ENCODE data around the gene OR5C1.
"Not testable (repeated sequence)": the region's sequence is repeated elsewhere in the genome, so short reads cannot be mapped to it uniquely, and the experiment has no call there.

The OR5C1 gene

DNA sequence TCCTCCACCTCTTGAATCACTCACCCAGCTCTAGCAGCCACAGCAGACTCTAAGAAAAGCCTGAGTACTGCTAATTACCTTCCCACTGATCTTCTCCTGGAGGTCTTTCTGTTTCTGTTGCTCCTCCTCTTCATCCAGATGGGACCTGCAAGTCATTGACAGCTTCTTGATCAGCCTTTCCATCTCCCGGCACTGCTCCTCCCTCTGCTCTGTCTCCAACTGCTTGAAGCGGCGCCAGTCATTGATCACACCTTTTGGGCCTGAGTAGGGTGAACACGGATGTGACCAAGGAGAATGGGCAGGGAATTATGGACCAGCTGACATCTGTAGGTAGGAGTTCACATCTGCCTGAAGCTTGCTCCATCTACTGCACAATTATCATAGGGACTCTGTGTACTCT, 34.2 kb downstream of the OR5C1 start:
- H3K4me3 ChIP-seq (ENCODE audit: low read length): no peak overlapping the region
- H3K9me3 ChIP-seq (ENCODE audit: control insufficient read depth, insufficient read depth, low read length): no peaks in the 10 kb centered on the region
- peaks cover 42% of the 10 kb centered on the region for H3K79me2 ChIP-seq (ENCODE audit: control insufficient read depth, low read length)
- H3K27ac ChIP-seq (ENCODE audit: low read depth, low read length): no peak overlapping the region
- no peaks in the 10 kb centered on the region for H3K27me3 ChIP-seq (ENCODE audit: control insufficient read depth, low read length)
- H3K36me3 ChIP-seq (ENCODE audit: control insufficient read depth, low read length): peaks cover 76% of the 10 kb centered on the region
- 0 out of 2 replicates have a peak, but pooled peaks cover 5% of the 10 kb centered on the region for H4K20me1 ChIP-seq (ENCODE audit: control insufficient read depth, insufficient read depth, low read depth, low read length)
- TF ChIP-seq, protein P1, sequence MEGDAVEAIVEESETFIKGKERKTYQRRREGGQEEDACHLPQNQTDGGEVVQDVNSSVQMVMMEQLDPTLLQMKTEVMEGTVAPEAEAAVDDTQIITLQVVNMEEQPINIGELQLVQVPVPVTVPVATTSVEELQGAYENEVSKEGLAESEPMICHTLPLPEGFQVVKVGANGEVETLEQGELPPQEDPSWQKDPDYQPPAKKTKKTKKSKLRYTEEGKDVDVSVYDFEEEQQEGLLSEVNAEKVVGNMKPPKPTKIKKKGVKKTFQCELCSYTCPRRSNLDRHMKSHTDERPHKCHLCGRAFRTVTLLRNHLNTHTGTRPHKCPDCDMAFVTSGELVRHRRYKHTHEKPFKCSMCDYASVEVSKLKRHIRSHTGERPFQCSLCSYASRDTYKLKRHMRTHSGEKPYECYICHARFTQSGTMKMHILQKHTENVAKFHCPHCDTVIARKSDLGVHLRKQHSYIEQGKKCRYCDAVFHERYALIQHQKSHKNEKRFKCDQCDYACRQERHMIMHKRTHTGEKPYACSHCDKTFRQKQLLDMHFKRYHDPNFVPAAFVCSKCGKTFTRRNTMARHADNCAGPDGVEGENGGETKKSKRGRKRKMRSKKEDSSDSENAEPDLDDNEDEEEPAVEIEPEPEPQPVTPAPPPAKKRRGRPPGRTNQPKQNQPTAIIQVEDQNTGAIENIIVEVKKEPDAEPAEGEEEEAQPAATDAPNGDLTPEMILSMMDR (IDR thresholded peaks at IDR 0.05; ENCODE audit: low read depth, low read length, poor library complexity, severe bottlenecking): no peak
- no peak for TF ChIP-seq EZH2phosphoT487 (IDR thresholded peaks at IDR 0.05; ENCODE audit: borderline replicate concordance, low read length)
- no peak overlapping the region for H3K4me2 ChIP-seq (ENCODE audit: low read length)
- peaks cover 10% of the 10 kb centered on the region for H3K4me1 ChIP-seq (ENCODE audit: control insufficient read depth, low read length)
- no peaks in the 10 kb centered on the region for H3F3A ChIP-seq (ENCODE audit: control insufficient read depth, insufficient read depth)
- no peaks in the 10 kb centered on the region for H3K9me2 ChIP-seq (replicated peaks; ENCODE audit: control insufficient read depth, low read length)

DNA sequence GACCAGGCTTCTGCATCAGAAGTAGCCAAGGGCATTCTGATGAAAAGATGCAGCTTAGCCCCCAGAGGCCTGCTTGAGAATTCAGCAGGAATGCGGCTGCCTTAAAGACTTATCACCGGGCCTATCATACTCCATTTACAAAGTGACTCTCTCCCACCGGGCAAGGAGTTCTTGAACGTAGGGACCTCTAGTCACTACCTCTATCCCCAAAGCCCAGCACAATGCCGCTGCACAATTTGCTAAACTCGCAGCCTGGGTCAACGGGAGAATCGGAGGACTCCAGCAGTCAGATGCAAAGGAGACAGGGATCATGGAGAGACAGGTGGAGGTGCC, 39.0 kb downstream of the OR5C1 start:
- 0 out of 2 replicates have a peak, but pooled peaks cover 5% of the 10 kb centered on the region for H4K20me1 ChIP-seq (ENCODE audit: control insufficient read depth, insufficient read depth, low read depth, low read length)
- no peaks in the 10 kb centered on the region for H3K27me3 ChIP-seq (ENCODE audit: control insufficient read depth, low read length)
- peak overlapping the region; percentile 92 for H3K27ac ChIP-seq (ENCODE audit: low read depth, low read length)
- H3K36me3 ChIP-seq (ENCODE audit: control insufficient read depth, low read length): peaks cover 42% of the 10 kb centered on the region
- peaks cover 15% of the 10 kb centered on the region for H3K4me1 ChIP-seq (ENCODE audit: control insufficient read depth, low read length)
- TF ChIP-seq, protein P1 (IDR thresholded peaks at IDR 0.05; ENCODE audit: low read depth, low read length, poor library complexity, severe bottlenecking): no peak
- no peak for TF ChIP-seq EZH2phosphoT487 (IDR thresholded peaks at IDR 0.05; ENCODE audit: borderline replicate concordance, low read length)
- H3K9me3 ChIP-seq (ENCODE audit: control insufficient read depth, insufficient read depth, low read length): no peaks in the 10 kb centered on the region
- no peaks in the 10 kb centered on the region for H3K9me2 ChIP-seq (replicated peaks; ENCODE audit: control insufficient read depth, low read length)
- peak overlapping the region; percentile 98 for H3K4me2 ChIP-seq (ENCODE audit: low read length)
- H3K79me2 ChIP-seq (ENCODE audit: control insufficient read depth, low read length): peaks cover 44% of the 10 kb centered on the region
- H3F3A ChIP-seq (ENCODE audit: control insufficient read depth, insufficient read depth): peaks cover 4% of the 10 kb centered on the region
- H3K4me3 ChIP-seq (ENCODE audit: low read length): peak overlapping the region; percentile 99

GRCh38 chr9:122828965-122829284, 40.2 kb downstream of the OR5C1 start:
- H4K20me1 ChIP-seq (ENCODE audit: control insufficient read depth, insufficient read depth, low read depth, low read length); H3K9me3 ChIP-seq (ENCODE audit: control insufficient read depth, insufficient read depth, low read length); H3K9me2 ChIP-seq (replicated peaks; ENCODE audit: control insufficient read depth, low read length); H3F3A ChIP-seq (ENCODE audit: control insufficient read depth, insufficient read depth); H3K27me3 ChIP-seq (ENCODE audit: control insufficient read depth, low read length): not testable (repeated sequence)
- Histone ChIP-seq H3K4me1 (ENCODE audit: control insufficient read depth, low read length) (peaks cover 15% of the 10 kb centered on the region), H3K4me3 (ENCODE audit: low read length) (peak overlapping the region; percentile 99), H3K4me2 (ENCODE audit: low read length) (peak overlapping the region; percentile 98), H3K79me2 (ENCODE audit: control insufficient read depth, low read length) (peaks cover 41% of the 10 kb centered on the region), H3K36me3 (ENCODE audit: control insufficient read depth, low read length) (peaks cover 30% of the 10 kb centered on the region), H3K27ac (ENCODE audit: low read depth, low read length) (peak overlapping the region; percentile 92)

DNA sequence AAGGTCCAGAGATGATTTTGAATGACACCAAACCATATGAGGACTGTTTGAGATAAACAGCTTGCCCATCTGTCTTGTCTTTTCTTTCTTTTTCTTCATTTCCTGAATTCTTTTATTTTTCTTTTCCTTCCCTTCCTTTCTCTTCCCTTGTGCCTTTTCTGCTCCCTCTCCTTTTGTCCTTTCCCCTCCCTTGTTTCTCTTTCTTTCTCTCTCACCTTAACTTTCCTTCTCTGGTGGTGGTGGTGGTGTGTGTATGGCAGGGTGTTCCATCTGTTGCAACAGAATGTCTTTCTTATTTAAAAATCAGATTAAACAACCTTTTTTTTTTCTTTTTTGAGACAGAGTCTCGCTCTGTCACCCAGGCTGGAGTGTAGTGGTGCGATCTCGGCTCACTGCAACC, 43.5 kb downstream of the OR5C1 start:
- Histone ChIP-seq H3K27ac (ENCODE audit: low read depth, low read length) (no peak overlapping the region), H3K36me3 (ENCODE audit: control insufficient read depth, low read length) (peaks cover 5% of the 10 kb centered on the region; the same call in 1 of the 2 replicates)

More for the DNA sequence above, 43.5 kb downstream of the OR5C1 start:
- Histone ChIP-seq H3F3A (ENCODE audit: control insufficient read depth, insufficient read depth) (peaks cover 4% of the 10 kb centered on the region), H3K4me2 (ENCODE audit: low read length) (no peak overlapping the region), H3K79me2 (ENCODE audit: control insufficient read depth, low read length) (peaks cover 11% of the 10 kb centered on the region), H3K9me3 (ENCODE audit: control insufficient read depth, insufficient read depth, low read length) (no peaks in the 10 kb centered on the region), H3K4me3 (ENCODE audit: low read length) (no peak overlapping the region), H3K27me3 (ENCODE audit: control insufficient read depth, low read length) (no peaks in the 10 kb centered on the region), H4K20me1 (ENCODE audit: control insufficient read depth, insufficient read depth, low read depth, low read length) (0 out of 2 replicates have a peak, but pooled peaks cover 2% of the 10 kb centered on the region), H3K9me2 (replicated peaks; ENCODE audit: control insufficient read depth, low read length) (no peaks in the 10 kb centered on the region), H3K4me1 (ENCODE audit: control insufficient read depth, low read length) (peaks cover 17% of the 10 kb centered on the region)
- TF ChIP-seq EZH2phosphoT487 (IDR thresholded peaks at IDR 0.05; ENCODE audit: borderline replicate concordance, low read length): no peak
- TF ChIP-seq, protein P1 (IDR thresholded peaks at IDR 0.05; ENCODE audit: low read depth, low read length, poor library complexity, severe bottlenecking): no peak

Measured in DOHH2 (cell line).